GM12878 (cell line): ENCODE results near the gene LPIN1. TPM values are rescaled to one million over a fixed set of nuclear protein-coding genes. Genes with fewer than 3 reads are reported as not detected.

Experiments used
- HDAC2 ChIP-seq: fragments of 200-600 bp; sonication (generic); IDR thresholded peaks from 2 replicates; pipeline ENCODE4 v1.6.1; 2017
- IKZF2 ChIP-seq, 2 experiments: fragments of 450-650 bp; IDR thresholded peaks; 2 replicates each; pipeline ENCODE4 v1.6.1; 2017; ENCODE audit warnings: mild to moderate bottlenecking in 2 of 2, moderate library complexity in 2 of 2
- PBX3 ChIP-seq: IDR thresholded peaks from 2 replicates; pipeline ENCODE4 v1.6.1; 2011; ENCODE audit warnings: mild to moderate bottlenecking, low read depth, low read length, moderate library complexity; ENCODE audit not compliant: insufficient replicate concordance
- REST ChIP-seq: IDR thresholded peaks from 2 replicates; pipeline ENCODE4 v1.6.1; 2012; ENCODE audit warnings: mild to moderate bottlenecking, low read depth, low read length
- RFX5 ChIP-seq: IDR thresholded peaks from 2 replicates; pipeline ENCODE4 v1.6.1; 2011; ENCODE audit warnings: low read depth, low read length, improper control_type of control experiment
- SUZ12 ChIP-seq: fragments of 200-600 bp; sonication (generic); IDR thresholded peaks from one replicate; pipeline ENCODE4 v1.6.1; 2018; ENCODE audit warnings: antibody characterized with exemption, mild to moderate bottlenecking; ENCODE audit not compliant: unreplicated experiment
- polyA plus RNA-seq, 11 experiments: library from polyadenylated mRNA; depleted of rRNA in 4 of 11; unstranded in 6 of 11; stranded (reverse) in 5 of 11; fragments of >200 nt; fragmentation: Nextera tagmentation in 4 of 11; fragmentation: Illumina TruSeq in 1 of 11; extraction: Ambion mirVana in 4 of 11; extraction: Trizol in 1 of 11; gene quantifications; 1 replicate in 1 of 11; 2 replicates in 10 of 11; pipeline versions ENCODE4 v1.2.1 to v1.2.3, GENCODE V29; 2011 to 2016; ENCODE audit warnings: inconsistent platforms in 2 of 11, missing spikeins in 2 of 11, low read depth in 1 of 11
- total RNA-seq, 4 experiments: library from RNA; depleted of rRNA in 3 of 4; stranded (reverse); fragments of >200 nt in 3 of 4; fragmentation: Illumina TruSeq in 1 of 4; extraction: Trizol in 1 of 4; gene quantifications; 2 replicates each; pipeline versions ENCODE4 v1.2.1 to v1.2.3, GENCODE V29; 2013 to 2021
- TF ChIP-seq, protein P1 (sequence below): fragments of 450-650 bp; IDR thresholded peaks from 2 replicates; pipeline ENCODE4 v1.6.1; 2017; ENCODE audit warnings: mild to moderate bottlenecking
- TF ChIP-seq, protein P2 (sequence below): fragments of 450-650 bp; conservative IDR thresholded peaks from 2 replicates; pipeline ENCODE4 v1.6.1; 2017; ENCODE audit warnings: mild to moderate bottlenecking, moderate library complexity
- TF ChIP-seq, protein P3 (sequence below): fragments of 450-650 bp; IDR thresholded peaks from 2 replicates; pipeline ENCODE4 v1.6.1; 2017; ENCODE audit warnings: mild to moderate bottlenecking, moderate library complexity
- TF ChIP-seq, protein P4 (sequence below): IDR thresholded peaks from 2 replicates; pipeline ENCODE4 v1.6.1; 2012; ENCODE audit warnings: low read length, inconsistent platforms

The LPIN1 gene
- total and polyA plus RNA-seq, 10 of the 15 experiments (the other 5 are each of a cell fraction or from before 2014, with no cell fraction given) = 18.8 to 82.5 (median 50.3) TPM

GRCh38 chr2:11743846-11744553, 2.4 kb upstream of the LPIN1 start (continued):
- no peak for TF ChIP-seq PBX3
- TF ChIP-seq, protein P1, sequence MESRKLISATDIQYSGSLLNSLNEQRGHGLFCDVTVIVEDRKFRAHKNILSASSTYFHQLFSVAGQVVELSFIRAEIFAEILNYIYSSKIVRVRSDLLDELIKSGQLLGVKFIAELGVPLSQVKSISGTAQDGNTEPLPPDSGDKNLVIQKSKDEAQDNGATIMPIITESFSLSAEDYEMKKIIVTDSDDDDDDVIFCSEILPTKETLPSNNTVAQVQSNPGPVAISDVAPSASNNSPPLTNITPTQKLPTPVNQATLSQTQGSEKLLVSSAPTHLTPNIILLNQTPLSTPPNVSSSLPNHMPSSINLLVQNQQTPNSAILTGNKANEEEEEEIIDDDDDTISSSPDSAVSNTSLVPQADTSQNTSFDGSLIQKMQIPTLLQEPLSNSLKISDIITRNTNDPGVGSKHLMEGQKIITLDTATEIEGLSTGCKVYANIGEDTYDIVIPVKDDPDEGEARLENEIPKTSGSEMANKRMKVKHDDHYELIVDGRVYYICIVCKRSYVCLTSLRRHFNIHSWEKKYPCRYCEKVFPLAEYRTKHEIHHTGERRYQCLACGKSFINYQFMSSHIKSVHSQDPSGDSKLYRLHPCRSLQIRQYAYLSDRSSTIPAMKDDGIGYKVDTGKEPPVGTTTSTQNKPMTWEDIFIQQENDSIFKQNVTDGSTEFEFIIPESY = no peak
- TF ChIP-seq, protein P2, sequence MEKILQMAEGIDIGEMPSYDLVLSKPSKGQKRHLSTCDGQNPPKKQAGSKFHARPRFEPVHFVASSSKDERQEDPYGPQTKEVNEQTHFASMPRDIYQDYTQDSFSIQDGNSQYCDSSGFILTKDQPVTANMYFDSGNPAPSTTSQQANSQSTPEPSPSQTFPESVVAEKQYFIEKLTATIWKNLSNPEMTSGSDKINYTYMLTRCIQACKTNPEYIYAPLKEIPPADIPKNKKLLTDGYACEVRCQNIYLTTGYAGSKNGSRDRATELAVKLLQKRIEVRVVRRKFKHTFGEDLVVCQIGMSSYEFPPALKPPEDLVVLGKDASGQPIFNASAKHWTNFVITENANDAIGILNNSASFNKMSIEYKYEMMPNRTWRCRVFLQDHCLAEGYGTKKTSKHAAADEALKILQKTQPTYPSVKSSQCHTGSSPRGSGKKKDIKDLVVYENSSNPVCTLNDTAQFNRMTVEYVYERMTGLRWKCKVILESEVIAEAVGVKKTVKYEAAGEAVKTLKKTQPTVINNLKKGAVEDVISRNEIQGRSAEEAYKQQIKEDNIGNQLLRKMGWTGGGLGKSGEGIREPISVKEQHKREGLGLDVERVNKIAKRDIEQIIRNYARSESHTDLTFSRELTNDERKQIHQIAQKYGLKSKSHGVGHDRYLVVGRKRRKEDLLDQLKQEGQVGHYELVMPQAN = peak; percentile 71
- peak; percentile 39; the same call in 1 of the 2 replicates for TF ChIP-seq RFX5
- TF ChIP-seq, protein P3, sequence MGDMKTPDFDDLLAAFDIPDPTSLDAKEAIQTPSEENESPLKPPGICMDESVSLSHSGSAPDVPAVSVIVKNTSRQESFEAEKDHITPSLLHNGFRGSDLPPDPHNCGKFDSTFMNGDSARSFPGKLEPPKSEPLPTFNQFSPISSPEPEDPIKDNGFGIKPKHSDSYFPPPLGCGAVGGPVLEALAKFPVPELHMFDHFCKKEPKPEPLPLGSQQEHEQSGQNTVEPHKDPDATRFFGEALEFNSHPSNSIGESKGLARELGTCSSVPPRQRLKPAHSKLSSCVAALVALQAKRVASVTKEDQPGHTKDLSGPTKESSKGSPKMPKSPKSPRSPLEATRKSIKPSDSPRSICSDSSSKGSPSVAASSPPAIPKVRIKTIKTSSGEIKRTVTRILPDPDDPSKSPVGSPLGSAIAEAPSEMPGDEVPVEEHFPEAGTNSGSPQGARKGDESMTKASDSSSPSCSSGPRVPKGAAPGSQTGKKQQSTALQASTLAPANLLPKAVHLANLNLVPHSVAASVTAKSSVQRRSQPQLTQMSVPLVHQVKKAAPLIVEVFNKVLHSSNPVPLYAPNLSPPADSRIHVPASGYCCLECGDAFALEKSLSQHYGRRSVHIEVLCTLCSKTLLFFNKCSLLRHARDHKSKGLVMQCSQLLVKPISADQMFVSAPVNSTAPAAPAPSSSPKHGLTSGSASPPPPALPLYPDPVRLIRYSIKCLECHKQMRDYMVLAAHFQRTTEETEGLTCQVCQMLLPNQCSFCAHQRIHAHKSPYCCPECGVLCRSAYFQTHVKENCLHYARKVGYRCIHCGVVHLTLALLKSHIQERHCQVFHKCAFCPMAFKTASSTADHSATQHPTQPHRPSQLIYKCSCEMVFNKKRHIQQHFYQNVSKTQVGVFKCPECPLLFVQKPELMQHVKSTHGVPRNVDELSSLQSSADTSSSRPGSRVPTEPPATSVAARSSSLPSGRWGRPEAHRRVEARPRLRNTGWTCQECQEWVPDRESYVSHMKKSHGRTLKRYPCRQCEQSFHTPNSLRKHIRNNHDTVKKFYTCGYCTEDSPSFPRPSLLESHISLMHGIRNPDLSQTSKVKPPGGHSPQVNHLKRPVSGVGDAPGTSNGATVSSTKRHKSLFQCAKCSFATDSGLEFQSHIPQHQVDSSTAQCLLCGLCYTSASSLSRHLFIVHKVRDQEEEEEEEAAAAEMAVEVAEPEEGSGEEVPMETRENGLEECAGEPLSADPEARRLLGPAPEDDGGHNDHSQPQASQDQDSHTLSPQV = no peak
- peak; percentile 98 for TF ChIP-seq IKZF2 (IDR thresholded peaks at IDR 0.05)
- no peak for TF ChIP-seq REST
- no peak; the same call in 1 of the 2 replicates for TF ChIP-seq HDAC2
- no peak for TF ChIP-seq SUZ12
- TF ChIP-seq, protein P4, sequence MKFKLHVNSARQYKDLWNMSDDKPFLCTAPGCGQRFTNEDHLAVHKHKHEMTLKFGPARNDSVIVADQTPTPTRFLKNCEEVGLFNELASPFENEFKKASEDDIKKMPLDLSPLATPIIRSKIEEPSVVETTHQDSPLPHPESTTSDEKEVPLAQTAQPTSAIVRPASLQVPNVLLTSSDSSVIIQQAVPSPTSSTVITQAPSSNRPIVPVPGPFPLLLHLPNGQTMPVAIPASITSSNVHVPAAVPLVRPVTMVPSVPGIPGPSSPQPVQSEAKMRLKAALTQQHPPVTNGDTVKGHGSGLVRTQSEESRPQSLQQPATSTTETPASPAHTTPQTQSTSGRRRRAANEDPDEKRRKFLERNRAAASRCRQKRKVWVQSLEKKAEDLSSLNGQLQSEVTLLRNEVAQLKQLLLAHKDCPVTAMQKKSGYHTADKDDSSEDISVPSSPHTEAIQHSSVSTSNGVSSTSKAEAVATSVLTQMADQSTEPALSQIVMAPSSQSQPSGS = peak; percentile 75
